ENCODE measurements around the gene GEMIN5. TPM values are rescaled to one million over a fixed set of nuclear protein-coding genes. Genes with fewer than 3 reads are reported as not detected.

GEMIN5 gene
- total RNA-seq, 1 experiment from 2014 or later, result 15.3 TPM

DNA sequence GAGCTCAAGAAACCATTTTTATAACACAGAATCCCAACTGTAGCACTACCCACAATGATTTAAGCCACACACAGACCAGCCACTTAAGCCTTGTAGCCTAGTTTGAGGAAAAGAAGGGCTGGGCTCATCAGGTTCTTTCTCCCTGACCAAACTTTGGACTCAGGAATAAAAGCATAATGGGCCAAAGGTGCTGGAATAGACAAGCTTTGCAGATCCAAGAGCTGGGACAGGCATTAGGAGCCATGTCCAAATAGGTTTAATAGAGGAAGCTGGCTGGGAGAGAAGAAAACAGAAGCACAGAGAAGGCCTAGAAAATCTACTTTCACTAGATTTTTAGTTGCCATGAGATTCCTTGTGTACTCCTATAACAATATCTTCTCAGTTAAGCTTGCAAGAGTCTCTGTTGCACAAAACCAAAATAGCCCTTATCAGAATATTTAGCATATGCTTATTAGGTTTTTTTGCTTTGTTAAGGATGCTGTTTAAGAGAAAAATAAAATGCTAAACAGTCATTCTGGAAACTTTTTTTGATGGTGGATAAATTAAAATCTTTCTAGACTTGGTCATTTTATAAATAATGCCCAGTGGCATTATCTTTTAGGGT lies 41.3 kb downstream of the GEMIN5 start:
- DNase-seq (ENCODE audit: low read depth), result no peak
- in situ Hi-C loops (cut with HindIII; ENCODE audit: low pct_unique_long_range_greater_than_20kb, low sequenced_read_pairs), result no loop called here

DNA sequence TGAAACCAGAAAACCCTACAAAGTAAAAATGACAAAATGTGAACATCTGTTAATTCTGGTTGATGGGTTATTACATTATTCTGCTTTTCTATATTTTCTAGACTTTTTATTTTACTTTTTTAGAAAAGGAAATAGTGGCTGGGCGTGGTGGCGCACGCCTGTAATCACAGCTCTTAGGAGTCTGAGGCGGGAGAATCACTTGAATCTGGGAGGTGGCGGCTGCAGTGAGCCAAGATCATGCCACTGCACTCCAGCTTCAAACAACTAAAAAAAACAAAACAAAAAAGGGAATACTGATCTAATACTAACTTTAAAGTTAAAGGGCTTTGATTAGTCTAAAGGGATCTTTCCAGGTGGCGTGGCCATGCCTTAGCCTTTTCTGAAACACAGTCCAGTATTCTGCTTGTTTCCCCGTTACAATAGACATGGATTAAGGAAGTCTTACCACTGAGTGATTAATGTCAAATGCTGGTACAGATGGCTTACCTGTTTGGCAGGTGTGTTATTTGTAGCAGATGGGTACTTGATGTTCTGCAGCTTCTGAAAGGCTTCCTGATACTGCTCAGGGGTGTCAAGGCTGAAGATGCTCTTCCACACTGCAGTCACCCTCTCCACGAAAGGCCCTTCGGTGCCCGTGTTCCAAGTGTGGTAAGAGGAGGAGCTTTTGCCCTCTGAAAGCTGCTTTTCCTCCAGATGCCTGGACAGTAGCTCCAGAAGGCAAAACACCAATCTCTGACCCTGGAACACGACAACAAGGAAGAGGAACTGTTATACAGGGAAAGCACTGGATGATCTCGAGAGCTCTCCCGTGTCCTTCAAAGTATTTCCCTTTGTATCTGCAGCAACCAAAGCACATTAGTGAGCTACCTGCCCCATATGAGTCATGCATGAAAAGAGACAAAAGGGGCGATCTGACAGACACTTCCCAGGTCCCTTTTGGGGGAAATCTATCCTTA lies 42.1 kb downstream of the GEMIN5 start:
- in situ Hi-C loops (cut with HindIII; ENCODE audit: low pct_unique_long_range_greater_than_20kb, low sequenced_read_pairs), result no loop called here
- no peak for DNase-seq (ENCODE audit: low read depth)

DNA sequence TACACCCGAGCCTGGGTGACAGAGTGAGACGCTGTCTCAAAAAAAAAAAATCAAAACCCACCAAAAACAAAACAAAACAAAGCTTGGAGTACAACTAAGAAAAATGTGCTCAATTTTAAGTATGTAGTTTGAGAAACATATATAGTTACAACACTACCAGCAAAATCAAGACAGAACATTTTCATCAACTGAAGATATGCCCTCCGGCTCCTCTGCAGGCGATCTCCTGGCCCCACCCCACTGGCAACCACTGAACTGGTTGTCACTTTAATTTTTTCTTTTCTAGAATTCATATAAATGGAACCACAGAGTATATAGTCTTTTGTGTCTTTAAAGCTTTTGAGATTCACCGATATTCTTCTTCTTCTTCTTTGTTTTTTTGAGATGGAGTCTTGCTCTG lies 44.6 kb downstream of the GEMIN5 start:
- no peak for DNase-seq (ENCODE audit: low read depth)
- in situ Hi-C loops (cut with HindIII; ENCODE audit: low pct_unique_long_range_greater_than_20kb, low sequenced_read_pairs), result no loop called here

DNA sequence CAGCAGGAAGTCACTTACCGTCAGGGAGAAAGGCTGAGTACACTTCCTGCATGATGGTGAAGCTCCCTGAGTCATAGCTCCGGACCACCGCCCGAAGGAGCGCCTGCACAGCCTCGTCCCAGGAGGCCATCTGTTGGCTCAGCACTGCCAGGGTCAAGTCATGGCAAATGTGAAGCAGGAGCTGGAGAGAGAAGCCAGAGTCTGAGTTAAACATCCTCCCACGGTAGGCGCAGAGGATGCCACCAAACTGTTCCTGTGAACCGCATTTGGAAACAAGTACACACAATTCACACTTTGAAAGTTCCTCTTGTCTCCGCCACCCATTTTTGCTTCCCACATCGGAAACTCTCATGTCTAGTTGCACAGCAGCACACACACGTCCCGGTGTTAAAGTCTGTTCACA lies 45.6 kb downstream of the GEMIN5 start:
- no peak for DNase-seq (ENCODE audit: low read depth)
- in situ Hi-C loops (cut with HindIII; ENCODE audit: low pct_unique_long_range_greater_than_20kb, low sequenced_read_pairs), result no loop called here

DNA sequence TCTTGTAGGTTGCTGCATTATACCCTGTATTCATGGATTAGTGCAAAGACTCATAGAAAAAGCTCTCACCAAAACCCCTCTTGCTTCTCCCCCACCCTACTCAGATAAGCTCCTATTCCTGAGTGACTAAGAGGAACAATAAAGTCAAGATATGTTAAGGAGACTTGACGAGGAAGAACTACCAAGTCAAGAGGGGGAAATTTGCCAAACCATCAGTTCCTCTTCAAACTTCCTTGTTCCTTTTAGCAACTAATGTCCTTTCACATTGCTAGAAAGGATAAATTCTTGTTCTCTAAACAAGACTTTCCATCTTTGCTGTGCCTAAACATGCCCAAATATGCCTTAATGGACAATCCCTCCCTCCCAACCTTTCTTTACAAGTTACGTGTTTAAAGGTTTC lies 52.6 kb downstream of the GEMIN5 start:
- in situ Hi-C loops (cut with HindIII; ENCODE audit: low pct_unique_long_range_greater_than_20kb, low sequenced_read_pairs), result no loop called here
- DNase-seq (ENCODE audit: low read depth), result no peak

DNA sequence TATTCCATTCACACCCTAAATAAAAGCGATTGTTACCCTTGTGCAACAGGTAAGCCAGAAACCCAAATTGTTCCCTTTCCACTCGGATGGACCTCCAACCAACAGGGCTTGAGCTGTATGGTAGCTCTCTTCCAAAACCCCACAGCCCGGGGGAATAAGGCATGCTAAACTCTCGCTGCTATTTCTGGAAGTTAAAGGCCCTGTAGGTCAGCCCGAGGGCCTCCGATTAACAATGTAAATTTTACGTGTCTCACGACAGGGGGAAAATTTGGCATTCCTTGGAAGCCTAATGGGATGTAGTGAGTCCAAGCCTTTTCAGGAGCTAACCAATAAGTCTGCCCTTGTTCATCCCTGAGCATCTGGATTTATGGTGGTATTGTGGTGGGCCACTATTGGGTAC lies 53.6 kb downstream of the GEMIN5 start:
- in situ Hi-C loops (cut with HindIII; ENCODE audit: low pct_unique_long_range_greater_than_20kb, low sequenced_read_pairs), result no loop called here
- no peak for DNase-seq (ENCODE audit: low read depth)

DNA sequence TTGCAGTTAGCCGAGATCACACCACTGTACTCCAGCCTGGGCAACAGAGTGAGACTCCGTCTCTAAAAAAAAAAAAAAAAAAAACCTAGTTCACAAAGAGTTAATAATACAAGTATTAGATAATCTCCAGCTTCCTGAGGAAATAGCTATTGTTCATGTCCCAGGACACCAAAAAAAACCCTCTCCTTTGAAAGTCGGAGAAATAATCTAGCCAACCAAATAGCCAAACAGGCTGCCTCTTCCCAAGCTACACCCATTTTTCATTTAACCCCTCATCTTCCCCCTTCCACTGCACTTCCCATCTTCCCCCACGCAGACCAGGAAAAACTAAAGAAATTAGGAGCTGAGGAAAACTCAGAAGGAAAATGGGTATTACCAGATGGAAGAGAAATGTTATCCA lies 56.0 kb downstream of the GEMIN5 start:
- no peak for DNase-seq (ENCODE audit: low read depth)
- in situ Hi-C loops (cut with HindIII; ENCODE audit: low pct_unique_long_range_greater_than_20kb, low sequenced_read_pairs), result no loop called here

DNA sequence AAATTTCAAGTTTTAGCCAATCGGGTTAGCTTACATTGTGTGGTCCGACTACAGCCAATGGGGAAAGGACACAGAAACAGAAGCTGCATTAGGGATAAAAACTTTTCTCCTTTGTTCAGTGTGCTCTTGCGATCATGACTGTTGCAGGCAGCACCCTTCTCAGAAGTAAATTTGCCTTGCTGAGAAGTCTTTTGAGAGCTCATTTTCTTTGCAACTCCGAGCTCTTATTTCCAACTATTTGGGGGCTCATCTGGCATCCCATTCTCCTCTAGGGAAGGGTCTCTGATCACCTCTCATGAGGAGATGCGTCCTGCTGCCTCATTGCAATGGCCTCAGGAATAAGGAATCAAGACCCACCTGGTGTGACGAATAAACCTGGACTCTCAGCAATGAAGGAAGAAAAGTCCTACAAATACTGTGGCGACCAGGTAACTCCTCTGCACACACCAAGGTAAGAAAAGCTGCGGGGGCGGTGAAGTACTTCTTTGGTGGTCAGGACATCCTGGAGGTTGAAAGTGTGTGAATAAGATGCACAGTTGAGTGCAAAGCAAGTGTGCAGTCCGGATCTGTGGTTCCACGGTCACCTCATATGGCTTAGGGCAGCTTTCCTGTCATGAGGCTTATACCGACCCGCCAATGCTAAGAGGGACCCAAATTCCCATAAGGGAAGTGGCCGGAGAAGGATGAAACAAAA lies 59.2 kb downstream of the GEMIN5 start:
- in situ Hi-C loops (cut with HindIII; ENCODE audit: low pct_unique_long_range_greater_than_20kb, low sequenced_read_pairs), result no loop called here
- no peak for DNase-seq (ENCODE audit: low read depth)

DNA sequence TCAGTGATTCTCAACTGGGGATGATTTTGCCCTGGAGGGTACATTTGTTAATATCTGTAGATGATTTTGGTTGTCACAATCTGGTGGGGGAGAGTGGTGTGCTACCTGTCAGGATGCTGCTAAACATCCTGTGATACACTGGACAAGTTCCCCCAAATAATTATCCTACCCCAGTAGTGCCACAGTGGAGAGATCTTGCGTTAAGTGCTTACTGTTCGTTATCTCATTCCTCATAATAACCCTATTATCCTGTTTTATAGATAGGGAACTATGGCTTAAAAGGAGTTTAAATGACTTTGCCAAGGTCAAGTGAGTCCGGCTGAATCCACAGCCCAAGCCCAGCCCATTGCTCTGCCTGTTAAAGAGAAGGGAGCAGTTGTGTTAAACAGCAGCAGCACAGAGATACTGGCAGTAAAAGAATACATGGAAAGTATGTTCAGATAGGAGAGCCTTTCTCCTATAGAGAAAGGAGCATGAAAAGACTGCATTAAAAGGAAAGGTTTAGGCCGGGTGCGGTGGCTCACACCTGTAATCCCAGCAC lies 64.2 kb downstream of the GEMIN5 start:
- DNase-seq (ENCODE audit: low read depth), result no peak
- in situ Hi-C loops (cut with HindIII; ENCODE audit: low pct_unique_long_range_greater_than_20kb, low sequenced_read_pairs), result no loop called here

DNA sequence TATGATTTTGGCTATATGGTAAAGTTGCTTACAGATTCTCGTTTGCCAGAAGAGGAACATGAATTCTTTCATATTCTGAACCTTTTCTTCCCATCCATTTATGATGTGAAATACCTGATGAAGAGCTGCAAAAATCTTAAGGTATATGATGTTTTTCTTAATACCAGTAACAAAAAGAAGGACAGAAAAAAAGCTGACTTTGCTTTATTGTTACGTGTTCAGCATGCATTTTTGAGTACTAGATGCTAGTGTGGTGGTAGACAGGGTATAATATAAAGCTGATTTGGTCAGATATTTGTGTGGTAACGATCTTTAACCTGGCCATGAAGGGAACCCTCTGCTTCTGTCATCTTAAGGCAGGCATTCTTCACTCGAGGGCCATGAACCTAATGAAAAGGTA lies 66.3 kb downstream of the GEMIN5 start:
- in situ Hi-C loops (cut with HindIII; ENCODE audit: low pct_unique_long_range_greater_than_20kb, low sequenced_read_pairs), result no loop called here
- DNase-seq (ENCODE audit: low read depth), result no peak

DNA sequence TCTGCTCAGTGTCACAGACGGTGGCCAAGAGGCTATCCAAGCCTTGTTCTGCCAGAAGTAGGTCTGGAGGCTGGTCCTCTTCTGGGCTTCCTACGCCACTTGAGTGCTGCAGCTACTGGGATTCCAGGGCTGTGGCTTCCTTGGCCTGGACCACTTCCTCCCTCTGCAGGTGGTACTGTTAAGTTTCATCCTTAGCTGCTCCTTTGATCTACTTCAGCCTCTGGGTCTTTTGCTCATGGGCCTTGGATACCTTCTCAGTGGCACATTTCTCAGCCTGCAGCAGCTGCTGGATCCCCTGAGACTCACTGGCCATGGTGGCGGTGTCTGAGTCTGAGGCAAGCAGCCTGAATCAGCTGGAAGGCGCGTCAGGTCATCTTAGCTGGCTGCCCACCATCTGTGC lies 69.3 kb downstream of the GEMIN5 start:
- no peak for DNase-seq (ENCODE audit: low read depth)
- in situ Hi-C loops (cut with HindIII; ENCODE audit: low pct_unique_long_range_greater_than_20kb, low sequenced_read_pairs), result no loop called here

DNA sequence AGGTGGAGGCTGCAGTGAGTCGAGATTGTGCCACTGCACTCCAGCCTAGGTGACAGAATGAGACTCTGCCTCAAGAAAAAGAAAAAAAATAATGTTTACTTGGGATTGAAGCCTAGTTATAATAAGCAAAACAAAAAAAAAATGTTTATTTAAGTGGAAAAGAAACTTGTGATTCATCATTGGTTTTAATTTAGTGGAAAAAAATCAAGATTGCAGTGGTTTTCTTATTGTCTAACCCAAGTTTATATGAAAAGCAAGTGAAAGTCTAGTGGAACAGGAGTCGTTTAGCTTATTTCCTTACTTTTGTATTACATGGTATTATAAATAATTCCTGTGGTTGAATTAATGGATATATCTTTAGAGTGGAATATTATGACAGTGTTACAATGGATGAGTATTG lies 71.2 kb downstream of the GEMIN5 start:
- no peak for DNase-seq (ENCODE audit: low read depth)
- in situ Hi-C loops (cut with HindIII; ENCODE audit: low pct_unique_long_range_greater_than_20kb, low sequenced_read_pairs), result no loop called here

DNA sequence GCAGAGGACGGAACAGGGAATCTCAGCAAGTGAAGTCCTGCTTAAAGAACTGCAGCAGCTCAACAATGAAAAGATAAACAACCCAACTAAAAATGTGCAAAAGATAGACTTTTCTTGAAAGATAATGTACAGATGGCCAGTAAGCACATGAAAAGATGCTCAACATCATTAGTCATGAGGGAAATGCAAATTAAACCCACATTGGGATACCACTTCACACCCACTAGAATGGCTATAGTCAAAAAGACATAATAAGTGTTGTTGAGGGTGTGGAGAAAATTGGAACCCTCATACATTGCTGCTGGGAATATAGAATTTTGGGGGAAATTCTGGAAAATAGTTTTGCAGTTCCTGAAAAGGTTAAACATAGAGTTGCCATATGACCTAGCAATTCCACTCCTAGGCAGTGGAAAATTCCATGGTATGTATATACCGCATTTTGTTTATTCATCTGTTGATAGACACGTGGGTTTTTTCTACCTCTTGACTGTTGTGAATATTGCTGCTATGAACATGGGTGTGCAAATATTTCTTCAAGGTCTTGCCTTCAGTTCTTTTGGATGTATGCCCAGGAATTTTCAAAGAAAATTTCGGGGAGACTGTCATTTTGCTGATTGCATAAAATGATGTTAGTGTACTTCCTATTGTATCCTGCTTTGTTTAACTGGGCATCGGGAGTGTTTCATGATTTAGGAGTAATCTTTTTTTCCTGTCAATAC lies 72.4 kb downstream of the GEMIN5 start:
- in situ Hi-C loops (cut with HindIII; ENCODE audit: low pct_unique_long_range_greater_than_20kb, low sequenced_read_pairs), result no loop called here
- no peak for DNase-seq (ENCODE audit: low read depth)

DNA sequence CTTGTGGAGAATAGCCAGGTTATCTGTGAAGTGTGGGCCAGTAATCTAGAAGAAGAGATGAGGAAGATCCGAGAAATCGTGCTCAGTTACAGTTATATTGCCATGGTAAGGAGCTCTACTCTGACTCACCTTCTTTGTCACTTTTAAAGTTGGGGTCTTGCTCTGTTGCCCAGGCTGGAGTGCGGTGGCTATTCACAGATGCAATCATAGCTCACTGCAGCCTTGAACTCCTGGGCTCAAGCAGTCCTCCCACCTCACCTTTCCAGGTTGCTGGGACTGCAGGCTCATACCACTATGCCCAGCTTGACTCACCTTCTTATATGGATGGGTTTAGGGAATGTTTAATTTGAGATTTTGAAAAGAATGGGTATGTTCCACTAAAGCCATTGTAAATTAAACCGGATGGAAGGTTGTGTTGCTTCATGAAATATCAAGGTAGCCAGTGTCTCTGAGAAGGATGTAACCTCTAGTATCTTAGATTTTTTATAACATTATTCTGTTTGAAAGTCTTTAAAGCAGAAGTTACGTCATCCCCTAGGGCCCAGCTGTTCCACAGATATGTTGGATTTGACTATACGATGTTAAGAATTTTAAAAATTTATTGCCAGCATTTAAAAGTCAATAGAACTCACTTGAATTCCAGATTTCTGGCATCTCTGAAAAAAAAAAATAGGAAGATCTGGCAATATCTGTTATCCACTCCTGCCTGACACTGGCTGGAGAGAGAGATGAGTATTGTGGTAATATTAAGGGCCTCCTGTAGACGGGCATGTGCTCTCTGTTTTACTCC lies 74.5 kb downstream of the GEMIN5 start:
- in situ Hi-C loops (cut with HindIII; ENCODE audit: low pct_unique_long_range_greater_than_20kb, low sequenced_read_pairs), result no loop called here
- no peak for DNase-seq (ENCODE audit: low read depth)

DNA sequence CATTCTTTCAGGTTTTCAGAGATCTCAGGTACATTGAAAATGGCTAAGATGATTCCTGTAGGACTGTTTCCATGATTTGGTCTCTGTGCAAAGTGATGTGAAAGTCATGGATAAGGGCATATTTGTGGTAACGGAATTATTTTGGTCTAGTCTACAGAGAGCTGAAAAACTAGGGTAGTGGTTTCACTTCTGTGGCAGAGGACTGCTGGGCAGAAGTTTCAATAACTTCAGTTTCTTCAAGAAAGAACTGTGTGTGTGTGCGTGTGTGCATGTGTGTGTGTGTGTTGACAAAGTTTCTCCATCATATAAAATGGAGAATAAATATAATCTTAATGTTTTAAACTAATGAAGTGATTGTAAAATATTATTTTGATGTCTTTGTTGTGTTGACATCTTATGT lies 75.2 kb downstream of the GEMIN5 start:
- no peak for DNase-seq (ENCODE audit: low read depth)
- in situ Hi-C loops (cut with HindIII; ENCODE audit: low pct_unique_long_range_greater_than_20kb, low sequenced_read_pairs), result no loop called here

DNA sequence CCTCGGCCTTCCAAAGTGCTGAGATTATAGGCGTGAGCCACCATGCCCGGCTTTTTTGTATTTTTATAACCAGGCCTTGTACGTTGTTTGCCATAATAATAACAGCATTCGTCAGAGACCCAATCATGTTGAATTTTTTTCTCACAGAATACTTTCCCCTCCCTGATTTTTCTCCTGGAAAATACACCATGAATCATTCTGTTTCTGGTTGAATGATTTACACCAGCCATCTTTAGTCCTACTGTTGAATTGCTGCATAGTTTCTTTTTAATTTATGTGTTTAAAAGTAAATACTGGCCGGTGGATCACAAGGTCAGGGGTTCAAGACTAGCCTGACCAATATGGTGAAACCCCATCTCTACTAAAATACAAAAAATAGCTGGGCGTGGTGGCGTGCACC lies 76.1 kb downstream of the GEMIN5 start:
- peak; percentile 78 for DNase-seq (ENCODE audit: low read depth)
- in situ Hi-C loops (cut with HindIII; ENCODE audit: low pct_unique_long_range_greater_than_20kb, low sequenced_read_pairs), result no loop called here

DNA sequence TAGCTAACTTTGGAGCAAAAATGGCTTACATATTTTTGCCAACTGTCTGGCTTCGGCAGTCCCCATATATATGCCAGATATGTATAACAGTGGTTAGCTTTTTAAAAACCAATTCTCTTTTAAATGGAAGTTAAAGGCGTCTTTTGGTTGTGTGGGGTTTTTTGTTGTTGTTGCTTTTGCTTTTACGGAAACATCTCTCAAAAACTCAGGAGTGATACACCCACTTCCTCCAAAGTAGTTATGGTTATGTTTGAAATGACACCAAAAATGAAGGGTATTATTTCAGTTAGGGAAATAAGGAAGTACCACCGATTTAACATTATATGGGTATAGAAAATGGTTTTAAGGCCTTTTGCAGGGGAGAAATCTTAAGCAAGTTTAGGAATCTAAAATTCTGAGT lies 77.2 kb downstream of the GEMIN5 start:
- DNase-seq (ENCODE audit: low read depth), result peak; percentile 22
- in situ Hi-C loops (cut with HindIII; ENCODE audit: low pct_unique_long_range_greater_than_20kb, low sequenced_read_pairs), result no loop called here

DNA sequence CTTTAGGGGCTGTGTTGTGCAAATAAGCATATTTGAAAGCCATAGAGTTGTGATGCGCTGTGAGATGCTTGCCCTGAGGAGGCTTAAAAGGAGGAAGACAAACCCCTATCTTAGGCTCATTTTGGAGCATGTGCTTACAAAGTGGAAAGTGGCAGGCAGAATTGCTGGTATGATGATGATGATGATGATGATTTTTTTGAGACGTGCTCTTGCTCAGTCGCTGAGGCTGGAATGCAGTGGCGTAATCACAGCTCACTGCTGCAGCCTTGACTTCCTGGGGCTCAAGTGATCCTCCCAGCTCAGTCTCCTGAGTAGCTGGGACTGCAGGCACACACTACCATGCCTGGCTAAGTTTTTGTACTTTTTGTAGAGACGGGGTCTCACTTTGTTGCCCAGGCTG lies 77.9 kb downstream of the GEMIN5 start:
- in situ Hi-C loops (cut with HindIII; ENCODE audit: low pct_unique_long_range_greater_than_20kb, low sequenced_read_pairs), result no loop called here
- peak; percentile 50 for DNase-seq (ENCODE audit: low read depth)
